GM23338 (cell line): ENCODE results near the gene BICC1. TPM values are rescaled to one million over a fixed set of nuclear protein-coding genes. Genes with fewer than 3 reads are reported as not detected.

Experiments
- ATAC-seq: fragments of 200-7000 bp; cut with Tn5 transposase; 3 replicates; pipeline ENCODE4 v1.9.1; 2020
- DNase-seq: peaks from one replicate; pipeline ENCODE4 v3.0.0-alpha.2; 2015; ENCODE audit warnings: low spot score
- H2AFZ ChIP-seq: fragments of 200-600 bp; sonication (generic); 2 replicates; pipeline ENCODE4 v1.8.0; 2016; ENCODE audit warnings: antibody characterized with exemption, mild to moderate bottlenecking, moderate library complexity
- H3F3A ChIP-seq: fragments of 200-600 bp; sonication (generic); replicated peaks from 2 replicates; pipeline ENCODE4 v1.8.0; 2017; ENCODE audit warnings: antibody characterized with exemption, mixed run types, low read depth
- H3K27ac ChIP-seq: fragments of 200-600 bp; sonication (generic); 2 replicates; pipeline ENCODE4 v1.6.1; 2016; ENCODE audit warnings: low read depth
- H3K27me3 ChIP-seq: fragments of 200-600 bp; sonication (generic); 2 replicates; pipeline ENCODE4 v1.8.0; 2016; ENCODE audit warnings: mild to moderate bottlenecking, mixed run types, moderate library complexity; ENCODE audit not compliant: insufficient read depth
- H3K36me3 ChIP-seq: fragments of 200-600 bp; sonication (generic); 2 replicates; pipeline ENCODE4 v1.8.0; 2016; ENCODE audit warnings: mild to moderate bottlenecking; ENCODE audit not compliant: insufficient read depth
- H3K4me1 ChIP-seq: fragments of 200-600 bp; sonication (generic); 2 replicates; pipeline ENCODE4 v1.8.0; 2016; ENCODE audit warnings: mild to moderate bottlenecking, moderate library complexity; ENCODE audit not compliant: insufficient read depth
- H3K4me2 ChIP-seq: fragments of 200-600 bp; sonication (generic); 2 replicates; pipeline ENCODE4 v1.7.1; 2017; ENCODE audit warnings: mixed run types
- H3K4me3 ChIP-seq: fragments of 200-600 bp; sonication (generic); 2 replicates; pipeline ENCODE4 v1.6.1; 2016; ENCODE audit warnings: mixed run types
- H3K79me2 ChIP-seq: fragments of 200-600 bp; sonication (generic); replicated peaks from 2 replicates; pipeline ENCODE4 v1.8.0; 2017; ENCODE audit warnings: mild to moderate bottlenecking; ENCODE audit not compliant: insufficient read depth
- H3K9me2 ChIP-seq: fragments of 200-600 bp; sonication (generic); 2 replicates; pipeline ENCODE4 v1.8.0; 2017; ENCODE audit not compliant: insufficient read depth
- H4K20me1 ChIP-seq: fragments of 200-600 bp; sonication (generic); replicated peaks from 2 replicates; pipeline ENCODE4 v1.8.0; 2017; ENCODE audit warnings: mild to moderate bottlenecking; ENCODE audit not compliant: insufficient read depth
- H3K27ac Mint-ChIP-seq: 2 replicates; pipeline ENCODE4 v1.8.0; 2020; ENCODE audit warnings: inconsistent platforms, mild to moderate bottlenecking, moderate library complexity, mixed read lengths
- H3K27me3 Mint-ChIP-seq: 3 replicates; pipeline ENCODE4 v1.8.0; 2022; ENCODE audit warnings: low read depth, mild to moderate bottlenecking, moderate library complexity, mixed read lengths, inconsistent platforms; ENCODE audit not compliant: insufficient read depth, poor library complexity
- H3K36me3 Mint-ChIP-seq: 3 replicates; pipeline ENCODE4 v1.8.0; 2021; ENCODE audit warnings: low read depth, mild to moderate bottlenecking, inconsistent platforms, moderate library complexity, mixed read lengths
- H3K4me1 Mint-ChIP-seq: 3 replicates; pipeline ENCODE4 v1.8.0; 2020; ENCODE audit warnings: mild to moderate bottlenecking, inconsistent platforms, mixed read lengths
- H3K4me3 Mint-ChIP-seq: 3 replicates; pipeline ENCODE4 v1.8.0; 2021; ENCODE audit warnings: moderate library complexity, mild to moderate bottlenecking, inconsistent platforms, mixed read lengths
- H3K9me3 Mint-ChIP-seq: 3 replicates; pipeline ENCODE4 v1.8.0; 2020; ENCODE audit warnings: moderate library complexity, mild to moderate bottlenecking, inconsistent platforms, mixed read lengths
- EZH2phosphoT487 ChIP-seq: fragments of 200-600 bp; sonication (generic); IDR thresholded peaks from one replicate; pipeline ENCODE4 v1.8.1; 2018; ENCODE audit warnings: antibody characterized with exemption; ENCODE audit not compliant: unreplicated experiment
- JUNB ChIP-seq: IDR thresholded peaks from one replicate; pipeline ENCODE4 v1.6.1; 2016; ENCODE audit warnings: antibody characterized with exemption; ENCODE audit not compliant: unreplicated experiment
- NANOG ChIP-seq: IDR thresholded peaks from 2 replicates; pipeline ENCODE4 v1.6.1; 2016; ENCODE audit warnings: antibody characterized with exemption, borderline replicate concordance
- POLR2AphosphoS5 ChIP-seq: IDR thresholded peaks from 2 replicates; pipeline ENCODE4 v1.6.1; 2016; ENCODE audit warnings: antibody characterized with exemption, low read depth
- STAT1 ChIP-seq: IDR thresholded peaks from one replicate; pipeline ENCODE4 v1.6.1; 2016; ENCODE audit warnings: antibody characterized with exemption; ENCODE audit not compliant: unreplicated experiment
- ZNF114 ChIP-seq: fragments of 250-450 bp; sonication (Bioruptor Pico); IDR thresholded peaks from 2 replicates; pipeline ENCODE4 v1.5.0; 2020; ENCODE audit warnings: mild to moderate bottlenecking, moderate library complexity
- ZNF331 ChIP-seq: fragments of 250-450 bp; sonication (Bioruptor Pico); IDR thresholded peaks from 2 replicates; pipeline ENCODE4 v1.5.0; 2020; ENCODE audit warnings: low read depth, mild to moderate bottlenecking, moderate library complexity
- polyA plus RNA-seq: library from polyadenylated mRNA; unstranded; fragments of >200 nt; fragmentation: Nextera tagmentation; extraction: Ambion mirVana; gene quantifications from 2 replicates; pipeline ENCODE4 v1.2.1, GENCODE V29; 2016
- total RNA-seq: library from RNA; depleted of rRNA; stranded (reverse); fragments of >200 nt; shearing (Covaris generic); gene quantifications from 2 replicates; pipeline ENCODE4 v1.2.3, GENCODE V29; 2014
- TF ChIP-seq, protein P1 (sequence below): IDR thresholded peaks from one replicate; pipeline ENCODE4 v1.6.1; 2018; ENCODE audit warnings: antibody characterized with exemption; ENCODE audit not compliant: unreplicated experiment
- TF ChIP-seq, protein P2 (sequence below): fragments of 250-450 bp; sonication (Bioruptor Pico); IDR thresholded peaks from 2 replicates; pipeline ENCODE4 v1.5.0; 2020; ENCODE audit warnings: mild to moderate bottlenecking, moderate library complexity

BICC1 gene
- total and polyA plus RNA-seq, 2 experiments from 2014 or later = 1.3 to 2.2 TPM

DNA sequence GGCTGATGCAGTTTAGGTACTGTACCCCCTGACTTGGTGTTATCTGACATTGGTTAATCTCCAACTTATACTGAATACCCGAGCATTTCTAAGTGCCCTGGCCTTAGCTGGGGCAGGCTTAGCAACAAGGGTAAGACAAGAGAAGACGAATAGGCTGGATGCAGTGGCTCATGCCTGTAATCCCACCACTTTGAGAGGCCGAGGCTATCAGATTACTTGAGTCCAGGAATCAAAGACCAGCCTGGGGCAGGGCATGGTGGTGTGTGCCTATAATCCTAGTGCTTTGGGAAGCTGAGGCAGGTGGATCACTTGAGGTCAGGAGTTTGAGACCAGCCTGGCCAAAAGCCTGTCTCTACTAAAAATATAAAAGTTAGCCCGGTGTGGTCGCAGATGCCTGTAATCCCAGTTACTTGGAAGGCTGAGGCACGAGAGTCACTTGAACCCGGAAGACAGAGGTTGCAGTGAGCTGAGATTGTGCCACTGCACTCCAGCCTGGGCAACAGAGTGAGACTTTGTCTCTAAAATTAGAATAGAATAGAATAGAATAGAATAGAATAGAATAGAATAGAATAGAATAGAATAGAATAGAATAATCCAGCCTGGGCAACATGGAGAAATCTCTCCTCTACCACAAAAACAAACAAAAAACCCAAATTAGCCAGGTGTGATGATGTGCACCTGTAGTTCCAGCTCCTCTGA lies 108.9 kb downstream of the BICC1 start:
- no peak overlapping the region for H3K4me3 ChIP-seq
- no peaks in the 10 kb centered on the region for H3K36me3 Mint-ChIP-seq
- no peak overlapping the region for H3K4me3 Mint-ChIP-seq
- H3K4me1 Mint-ChIP-seq = no peaks in the 10 kb centered on the region
- TF ChIP-seq, protein P1, sequence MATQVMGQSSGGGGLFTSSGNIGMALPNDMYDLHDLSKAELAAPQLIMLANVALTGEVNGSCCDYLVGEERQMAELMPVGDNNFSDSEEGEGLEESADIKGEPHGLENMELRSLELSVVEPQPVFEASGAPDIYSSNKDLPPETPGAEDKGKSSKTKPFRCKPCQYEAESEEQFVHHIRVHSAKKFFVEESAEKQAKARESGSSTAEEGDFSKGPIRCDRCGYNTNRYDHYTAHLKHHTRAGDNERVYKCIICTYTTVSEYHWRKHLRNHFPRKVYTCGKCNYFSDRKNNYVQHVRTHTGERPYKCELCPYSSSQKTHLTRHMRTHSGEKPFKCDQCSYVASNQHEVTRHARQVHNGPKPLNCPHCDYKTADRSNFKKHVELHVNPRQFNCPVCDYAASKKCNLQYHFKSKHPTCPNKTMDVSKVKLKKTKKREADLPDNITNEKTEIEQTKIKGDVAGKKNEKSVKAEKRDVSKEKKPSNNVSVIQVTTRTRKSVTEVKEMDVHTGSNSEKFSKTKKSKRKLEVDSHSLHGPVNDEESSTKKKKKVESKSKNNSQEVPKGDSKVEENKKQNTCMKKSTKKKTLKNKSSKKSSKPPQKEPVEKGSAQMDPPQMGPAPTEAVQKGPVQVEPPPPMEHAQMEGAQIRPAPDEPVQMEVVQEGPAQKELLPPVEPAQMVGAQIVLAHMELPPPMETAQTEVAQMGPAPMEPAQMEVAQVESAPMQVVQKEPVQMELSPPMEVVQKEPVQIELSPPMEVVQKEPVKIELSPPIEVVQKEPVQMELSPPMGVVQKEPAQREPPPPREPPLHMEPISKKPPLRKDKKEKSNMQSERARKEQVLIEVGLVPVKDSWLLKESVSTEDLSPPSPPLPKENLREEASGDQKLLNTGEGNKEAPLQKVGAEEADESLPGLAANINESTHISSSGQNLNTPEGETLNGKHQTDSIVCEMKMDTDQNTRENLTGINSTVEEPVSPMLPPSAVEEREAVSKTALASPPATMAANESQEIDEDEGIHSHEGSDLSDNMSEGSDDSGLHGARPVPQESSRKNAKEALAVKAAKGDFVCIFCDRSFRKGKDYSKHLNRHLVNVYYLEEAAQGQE = no peak
- TF ChIP-seq ZNF114 (CRISPR knock-in tag) (no peak), STAT1 (no peak), EZH2phosphoT487 (no peak), JUNB (no peak), POLR2AphosphoS5 (no peak), NANOG (no peak), ZNF331 (CRISPR knock-in tag) (no peak)
- TF ChIP-seq, protein P2, sequence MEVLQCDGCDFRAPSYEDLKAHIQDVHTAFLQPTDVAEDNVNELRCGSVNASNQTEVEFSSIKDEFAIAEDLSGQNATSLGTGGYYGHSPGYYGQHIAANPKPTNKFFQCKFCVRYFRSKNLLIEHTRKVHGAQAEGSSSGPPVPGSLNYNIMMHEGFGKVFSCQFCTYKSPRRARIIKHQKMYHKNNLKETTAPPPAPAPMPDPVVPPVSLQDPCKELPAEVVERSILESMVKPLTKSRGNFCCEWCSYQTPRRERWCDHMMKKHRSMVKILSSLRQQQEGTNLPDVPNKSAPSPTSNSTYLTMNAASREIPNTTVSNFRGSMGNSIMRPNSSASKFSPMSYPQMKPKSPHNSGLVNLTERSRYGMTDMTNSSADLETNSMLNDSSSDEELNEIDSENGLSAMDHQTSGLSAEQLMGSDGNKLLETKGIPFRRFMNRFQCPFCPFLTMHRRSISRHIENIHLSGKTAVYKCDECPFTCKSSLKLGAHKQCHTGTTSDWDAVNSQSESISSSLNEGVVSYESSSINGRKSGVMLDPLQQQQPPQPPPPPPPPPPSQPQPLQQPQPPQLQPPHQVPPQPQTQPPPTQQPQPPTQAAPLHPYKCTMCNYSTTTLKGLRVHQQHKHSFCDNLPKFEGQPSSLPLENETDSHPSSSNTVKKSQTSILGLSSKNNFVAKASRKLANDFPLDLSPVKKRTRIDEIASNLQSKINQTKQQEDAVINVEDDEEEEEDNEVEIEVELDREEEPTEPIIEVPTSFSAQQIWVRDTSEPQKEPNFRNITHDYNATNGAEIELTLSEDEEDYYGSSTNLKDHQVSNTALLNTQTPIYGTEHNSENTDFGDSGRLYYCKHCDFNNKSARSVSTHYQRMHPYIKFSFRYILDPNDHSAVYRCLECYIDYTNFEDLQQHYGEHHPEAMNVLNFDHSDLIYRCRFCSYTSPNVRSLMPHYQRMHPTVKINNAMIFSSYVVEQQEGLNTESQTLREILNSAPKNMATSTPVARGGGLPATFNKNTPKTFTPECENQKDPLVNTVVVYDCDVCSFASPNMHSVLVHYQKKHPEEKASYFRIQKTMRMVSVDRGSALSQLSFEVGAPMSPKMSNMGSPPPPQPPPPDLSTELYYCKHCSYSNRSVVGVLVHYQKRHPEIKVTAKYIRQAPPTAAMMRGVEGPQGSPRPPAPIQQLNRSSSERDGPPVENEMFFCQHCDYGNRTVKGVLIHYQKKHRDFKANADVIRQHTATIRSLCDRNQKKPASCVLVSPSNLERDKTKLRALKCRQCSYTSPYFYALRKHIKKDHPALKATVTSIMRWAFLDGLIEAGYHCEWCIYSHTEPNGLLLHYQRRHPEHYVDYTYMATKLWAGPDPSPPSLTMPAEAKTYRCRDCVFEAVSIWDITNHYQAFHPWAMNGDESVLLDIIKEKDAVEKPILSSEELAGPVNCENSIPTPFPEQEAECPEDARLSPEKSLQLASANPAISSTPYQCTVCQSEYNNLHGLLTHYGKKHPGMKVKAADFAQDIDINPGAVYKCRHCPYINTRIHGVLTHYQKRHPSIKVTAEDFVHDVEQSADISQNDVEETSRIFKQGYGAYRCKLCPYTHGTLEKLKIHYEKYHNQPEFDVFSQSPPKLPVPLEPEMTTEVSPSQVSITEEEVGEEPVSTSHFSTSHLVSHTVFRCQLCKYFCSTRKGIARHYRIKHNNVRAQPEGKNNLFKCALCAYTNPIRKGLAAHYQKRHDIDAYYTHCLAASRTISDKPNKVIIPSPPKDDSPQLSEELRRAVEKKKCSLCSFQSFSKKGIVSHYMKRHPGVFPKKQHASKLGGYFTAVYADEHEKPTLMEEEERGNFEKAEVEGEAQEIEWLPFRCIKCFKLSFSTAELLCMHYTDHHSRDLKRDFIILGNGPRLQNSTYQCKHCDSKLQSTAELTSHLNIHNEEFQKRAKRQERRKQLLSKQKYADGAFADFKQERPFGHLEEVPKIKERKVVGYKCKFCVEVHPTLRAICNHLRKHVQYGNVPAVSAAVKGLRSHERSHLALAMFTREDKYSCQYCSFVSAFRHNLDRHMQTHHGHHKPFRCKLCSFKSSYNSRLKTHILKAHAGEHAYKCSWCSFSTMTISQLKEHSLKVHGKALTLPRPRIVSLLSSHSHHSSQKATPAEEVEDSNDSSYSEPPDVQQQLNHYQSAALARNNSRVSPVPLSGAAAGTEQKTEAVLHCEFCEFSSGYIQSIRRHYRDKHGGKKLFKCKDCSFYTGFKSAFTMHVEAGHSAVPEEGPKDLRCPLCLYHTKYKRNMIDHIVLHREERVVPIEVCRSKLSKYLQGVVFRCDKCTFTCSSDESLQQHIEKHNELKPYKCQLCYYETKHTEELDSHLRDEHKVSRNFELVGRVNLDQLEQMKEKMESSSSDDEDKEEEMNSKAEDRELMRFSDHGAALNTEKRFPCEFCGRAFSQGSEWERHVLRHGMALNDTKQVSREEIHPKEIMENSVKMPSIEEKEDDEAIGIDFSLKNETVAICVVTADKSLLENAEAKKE (CRISPR knock-in tag) = no peak
- H4K20me1 ChIP-seq = no peaks in the 10 kb centered on the region
- no peaks in the 10 kb centered on the region for H3F3A ChIP-seq
- no peaks in the 10 kb centered on the region for H3K79me2 ChIP-seq
- H3K36me3 ChIP-seq = no peaks in the 10 kb centered on the region
- no peak overlapping the region for H3K4me2 ChIP-seq
- no peaks in the 10 kb centered on the region for H3K9me3 Mint-ChIP-seq
- H3K4me1 ChIP-seq = no peaks in the 10 kb centered on the region
- no peak overlapping the region for H3K27ac Mint-ChIP-seq
- peaks cover 2% of the 10 kb centered on the region for H3K27me3 Mint-ChIP-seq
- no peak overlapping the region for H2AFZ ChIP-seq
- H3K27ac ChIP-seq = no peak overlapping the region
- no peak for DNase-seq
- no peaks in the 10 kb centered on the region for H3K9me2 ChIP-seq
- no peaks in the 10 kb centered on the region for H3K27me3 ChIP-seq
- ATAC-seq = no peak
